Lower leg skin (tissue), 4 donors: Measurements from ENCODE around the gene HS6ST1. TPM values are rescaled to one million over a fixed set of nuclear protein-coding genes. Genes with fewer than 3 reads are reported as not detected.

Experiments used
- DNase-seq, 2 donors: peaks; one replicate each; pipeline ENCODE4 v3.0.0-alpha.2; 2019; ENCODE audit warnings: low spot score in 2 of 2
- H3K4me3 ChIP-seq: fragments of 200-600 bp; sonication (generic); 2 replicates; pipeline ENCODE4 v1.5.1; 2017; ENCODE audit warnings: mild to moderate bottlenecking, low read depth; ENCODE audit not compliant: poor library complexity, severe bottlenecking
- POLR2A ChIP-seq, 2 donors: fragments of 450-650 bp; IDR thresholded peaks; one replicate each; pipeline ENCODE4 v1.6.1; 2016 to 2017; ENCODE audit warnings: antibody characterized with exemption in 2 of 2, mild to moderate bottlenecking in 1 of 2, moderate library complexity in 1 of 2
- WGBS, 2 donors: methylation state at CpG; one replicate each; pipeline ENCODE4 v1.1.5; 2018; 5-methylcytosine and 5-hydroxymethylcytosine counted together
- intact Hi-C: fragments of 100-400 bp; cut with DNase I; formaldehyde crosslinking; loops from one replicate; pipeline ENCODE4 v1.15.0; 2023; ENCODE audit warnings: low total_unique reads
- total RNA-seq, 4 donors: library from RNA; depleted of rRNA; stranded (reverse); fragments of >200 nt; gene quantifications; one replicate each; pipeline ENCODE4 v1.1.0, GENCODE V29; 2016
- TF ChIP-seq, protein P1 (sequence below), 3 donors: fragments of 450-650 bp; IDR thresholded peaks; one replicate each; pipeline ENCODE4 v1.5.1; 2016; ENCODE audit warnings: antibody characterized with exemption in 3 of 3, mild to moderate bottlenecking in 3 of 3, moderate library complexity in 2 of 3

The HS6ST1 gene
- total RNA-seq, 4 donors from 2014 or later = 50.2 to 88.9 (median 69.3) TPM

DNA sequence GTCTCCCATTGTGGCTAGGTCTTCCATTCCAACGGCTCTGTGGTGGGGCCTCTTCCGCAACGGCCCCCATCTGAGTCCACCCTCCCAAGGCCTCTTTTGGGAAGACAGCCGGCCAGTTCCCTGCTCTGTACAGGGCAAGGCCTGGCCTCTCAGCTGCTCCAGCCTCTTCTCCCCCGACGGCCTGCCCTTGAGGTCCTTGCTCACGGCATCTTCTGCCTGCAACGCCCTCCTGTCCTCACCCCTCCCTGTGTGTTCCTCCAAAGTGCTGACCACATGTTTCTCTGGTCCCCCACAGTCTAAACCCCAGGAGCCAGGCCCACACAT lies 16.0 kb downstream of the HS6ST1 start:
- intact Hi-C loops = no loop called here
- no peak for DNase-seq
- TF ChIP-seq, protein P1, sequence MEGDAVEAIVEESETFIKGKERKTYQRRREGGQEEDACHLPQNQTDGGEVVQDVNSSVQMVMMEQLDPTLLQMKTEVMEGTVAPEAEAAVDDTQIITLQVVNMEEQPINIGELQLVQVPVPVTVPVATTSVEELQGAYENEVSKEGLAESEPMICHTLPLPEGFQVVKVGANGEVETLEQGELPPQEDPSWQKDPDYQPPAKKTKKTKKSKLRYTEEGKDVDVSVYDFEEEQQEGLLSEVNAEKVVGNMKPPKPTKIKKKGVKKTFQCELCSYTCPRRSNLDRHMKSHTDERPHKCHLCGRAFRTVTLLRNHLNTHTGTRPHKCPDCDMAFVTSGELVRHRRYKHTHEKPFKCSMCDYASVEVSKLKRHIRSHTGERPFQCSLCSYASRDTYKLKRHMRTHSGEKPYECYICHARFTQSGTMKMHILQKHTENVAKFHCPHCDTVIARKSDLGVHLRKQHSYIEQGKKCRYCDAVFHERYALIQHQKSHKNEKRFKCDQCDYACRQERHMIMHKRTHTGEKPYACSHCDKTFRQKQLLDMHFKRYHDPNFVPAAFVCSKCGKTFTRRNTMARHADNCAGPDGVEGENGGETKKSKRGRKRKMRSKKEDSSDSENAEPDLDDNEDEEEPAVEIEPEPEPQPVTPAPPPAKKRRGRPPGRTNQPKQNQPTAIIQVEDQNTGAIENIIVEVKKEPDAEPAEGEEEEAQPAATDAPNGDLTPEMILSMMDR (IDR thresholded peaks at IDR 0.05) = no peak
- TF ChIP-seq POLR2A (IDR thresholded peaks at IDR 0.05) = no peak
- 60 to 81% methylated on average over 8 of the region's 8 CpGs for WGBS, 2 donors
- H3K4me3 ChIP-seq = no peak overlapping the region

DNA sequence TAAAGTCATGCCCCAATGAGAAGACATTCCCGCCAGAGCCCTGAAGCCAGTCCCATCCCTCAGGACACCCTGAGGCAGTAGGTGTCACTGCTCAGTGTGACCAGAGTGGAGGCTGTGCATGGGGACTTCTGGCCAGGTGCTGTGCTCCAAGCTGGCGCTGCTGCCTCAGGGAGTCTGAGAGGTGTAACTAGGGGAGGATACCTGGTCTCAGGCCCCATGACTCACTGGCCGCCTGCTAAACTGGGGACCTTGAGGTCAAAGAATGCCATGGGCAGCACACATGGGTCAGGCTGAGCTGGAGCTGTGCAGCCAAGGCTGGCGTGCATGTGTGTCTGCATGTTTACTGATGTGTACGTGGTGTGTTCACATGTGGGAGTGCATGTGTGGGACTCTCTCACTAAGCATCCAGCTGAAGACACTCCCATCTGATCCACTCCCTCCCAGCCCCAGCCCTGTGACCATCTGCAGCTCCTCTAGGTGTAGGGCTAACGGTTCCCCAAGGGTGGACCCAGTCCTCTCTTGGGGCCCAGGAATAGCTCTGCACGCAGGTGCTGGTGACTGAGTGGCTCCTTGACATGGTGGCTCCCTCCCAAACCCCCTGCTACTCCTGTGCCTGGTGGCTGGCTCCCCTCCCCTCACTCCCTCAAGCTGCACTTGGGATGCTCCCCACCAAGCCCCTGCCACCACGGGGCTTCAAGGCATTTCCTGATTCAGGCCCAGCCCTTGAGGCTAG lies 16.5 kb downstream of the HS6ST1 start:
- no peak for TF ChIP-seq POLR2A (IDR thresholded peaks at IDR 0.05)
- TF ChIP-seq, protein P1 (IDR thresholded peaks at IDR 0.05) = no peak
- no peak overlapping the region for H3K4me3 ChIP-seq
- no peak for DNase-seq
- 71 to 72% methylated on average over 7 of the region's 8 CpGs for WGBS, 2 donors
- intact Hi-C loops = no loop called here

DNA sequence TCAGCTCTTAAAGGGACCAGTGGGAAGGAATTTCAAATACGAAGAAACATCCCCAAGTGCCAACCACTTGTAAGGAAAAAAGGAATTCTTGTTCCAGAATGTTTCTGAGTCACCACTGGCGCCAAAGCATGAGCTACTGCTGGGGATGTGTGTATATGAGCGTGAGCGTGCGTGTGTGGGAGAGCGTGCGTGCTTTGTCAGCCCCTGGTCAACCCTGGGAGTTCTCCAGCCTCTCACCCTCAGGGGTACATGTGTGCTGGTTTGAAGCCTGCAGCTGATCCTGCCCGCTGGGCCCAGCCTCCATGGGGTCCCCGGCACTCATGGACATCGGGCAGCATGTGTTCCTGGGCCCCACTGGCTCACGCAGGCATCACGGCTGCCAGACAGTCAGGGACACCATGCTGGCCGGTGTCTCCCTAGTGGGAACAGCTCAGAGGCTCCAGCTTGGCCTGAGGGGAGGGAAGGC lies 17.1 kb downstream of the HS6ST1 start:
- no peak overlapping the region for H3K4me3 ChIP-seq
- WGBS, 2 donors = 36 to 40% methylated on average over 13 of the region's 13 CpGs
- no peak for TF ChIP-seq POLR2A (IDR thresholded peaks at IDR 0.05)
- TF ChIP-seq, protein P1 (IDR thresholded peaks at IDR 0.05) = no peak
- intact Hi-C loops = no loop called here
- no peak for DNase-seq

DNA sequence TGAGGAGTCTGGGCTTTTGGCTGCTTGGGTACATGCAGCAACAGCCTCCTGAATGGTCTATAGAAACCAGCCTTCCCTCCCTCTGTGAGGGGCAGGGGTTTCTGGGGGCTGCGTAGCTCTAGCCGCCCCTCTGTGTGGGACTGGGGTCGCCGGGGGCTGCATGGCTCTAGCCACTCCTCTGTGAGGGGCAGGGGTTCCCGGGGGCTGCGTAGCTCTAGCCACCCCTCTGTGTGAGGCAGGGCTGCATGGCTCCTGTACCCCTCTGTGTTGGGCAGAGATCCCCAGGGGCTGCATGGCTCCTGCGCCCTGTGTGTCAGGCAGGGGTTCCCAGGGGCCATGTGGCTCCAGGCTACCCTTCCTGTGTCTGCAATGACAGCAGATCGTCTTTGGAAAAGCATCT lies 17.6 kb downstream of the HS6ST1 start:
- TF ChIP-seq POLR2A (IDR thresholded peaks at IDR 0.05) = no peak
- TF ChIP-seq, protein P1 (IDR thresholded peaks at IDR 0.05) = no peak
- WGBS, 2 donors = 67 to 69% methylated on average over 5 to 7 of the region's 8 CpGs
- no peak for DNase-seq
- no peak overlapping the region for H3K4me3 ChIP-seq
- intact Hi-C loops = no loop called here

DNA sequence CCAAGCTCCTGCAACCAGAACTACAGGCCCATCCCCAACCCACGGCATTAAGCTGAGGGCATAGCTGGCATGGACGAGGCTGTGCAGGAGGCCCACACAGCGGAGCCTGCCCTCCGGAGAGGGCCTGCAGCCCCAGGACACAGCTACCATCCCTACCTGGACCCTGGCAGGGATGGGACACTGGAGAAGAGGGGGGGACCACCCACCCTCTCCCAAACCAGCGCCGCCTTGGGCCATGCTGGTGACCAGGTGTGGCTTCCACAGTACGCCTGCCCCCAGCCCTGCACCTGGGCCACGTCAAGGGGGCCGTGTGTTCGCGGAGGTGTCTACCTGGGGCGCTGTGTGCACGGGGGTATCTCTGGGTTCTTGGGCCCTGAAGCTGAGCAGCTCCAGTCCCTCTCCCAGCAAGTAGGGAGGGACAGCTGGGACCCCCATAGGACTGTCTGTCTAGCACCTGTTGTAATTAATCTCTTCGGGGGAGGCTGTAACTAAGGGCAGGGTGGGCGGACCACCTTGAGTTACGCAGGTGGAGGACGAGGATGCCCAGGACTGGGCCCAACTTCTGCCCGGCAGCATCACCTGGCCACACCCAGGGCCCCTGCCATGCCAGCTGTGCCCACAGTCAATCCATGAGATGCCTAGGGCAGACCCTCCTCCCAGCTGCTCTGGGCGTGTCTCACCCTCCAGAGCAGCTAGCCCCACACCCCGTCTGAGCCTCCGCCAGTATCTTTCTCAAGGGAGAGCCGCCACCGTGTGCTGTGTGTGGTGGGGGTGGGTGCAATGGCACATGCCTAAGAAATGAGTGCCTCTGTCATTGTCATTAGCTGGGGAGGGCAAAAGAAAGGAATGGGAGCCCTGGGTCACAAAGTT lies 18.3 kb downstream of the HS6ST1 start:
- intact Hi-C loops = no loop called here
- no peak overlapping the region for H3K4me3 ChIP-seq
- 71 to 75% methylated on average over 9 to 19 of the region's 23 CpGs for WGBS, 2 donors
- no peak for TF ChIP-seq POLR2A (IDR thresholded peaks at IDR 0.05)
- TF ChIP-seq, protein P1 (IDR thresholded peaks at IDR 0.05) = no peak
- DNase-seq = no peak
